ENCODE results near the gene NEIL1.

NEIL1 gene

DNA sequence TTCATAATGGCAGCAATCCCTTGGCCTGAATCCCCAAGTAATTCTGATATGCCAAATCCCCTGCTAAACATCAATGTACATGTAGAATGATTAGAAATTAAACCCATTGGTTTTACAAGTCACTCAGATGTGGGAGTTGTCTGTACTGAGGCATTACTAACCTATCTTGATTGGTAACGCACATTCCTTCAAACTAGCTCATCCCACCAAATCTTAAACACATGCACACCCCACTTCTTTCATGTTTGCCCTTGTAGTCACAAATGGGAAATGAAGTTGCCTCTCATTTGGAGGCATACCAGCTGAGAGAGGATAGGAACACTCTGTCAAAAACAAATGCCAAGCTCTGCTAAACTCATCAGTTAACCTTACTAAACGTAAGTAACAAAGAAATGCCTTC lies 50.7 kb downstream of the NEIL1 start:
- TF ChIP-seq, protein P1, sequence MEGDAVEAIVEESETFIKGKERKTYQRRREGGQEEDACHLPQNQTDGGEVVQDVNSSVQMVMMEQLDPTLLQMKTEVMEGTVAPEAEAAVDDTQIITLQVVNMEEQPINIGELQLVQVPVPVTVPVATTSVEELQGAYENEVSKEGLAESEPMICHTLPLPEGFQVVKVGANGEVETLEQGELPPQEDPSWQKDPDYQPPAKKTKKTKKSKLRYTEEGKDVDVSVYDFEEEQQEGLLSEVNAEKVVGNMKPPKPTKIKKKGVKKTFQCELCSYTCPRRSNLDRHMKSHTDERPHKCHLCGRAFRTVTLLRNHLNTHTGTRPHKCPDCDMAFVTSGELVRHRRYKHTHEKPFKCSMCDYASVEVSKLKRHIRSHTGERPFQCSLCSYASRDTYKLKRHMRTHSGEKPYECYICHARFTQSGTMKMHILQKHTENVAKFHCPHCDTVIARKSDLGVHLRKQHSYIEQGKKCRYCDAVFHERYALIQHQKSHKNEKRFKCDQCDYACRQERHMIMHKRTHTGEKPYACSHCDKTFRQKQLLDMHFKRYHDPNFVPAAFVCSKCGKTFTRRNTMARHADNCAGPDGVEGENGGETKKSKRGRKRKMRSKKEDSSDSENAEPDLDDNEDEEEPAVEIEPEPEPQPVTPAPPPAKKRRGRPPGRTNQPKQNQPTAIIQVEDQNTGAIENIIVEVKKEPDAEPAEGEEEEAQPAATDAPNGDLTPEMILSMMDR (IDR thresholded peaks at IDR 0.05) = no peak
- H3K9me3 ChIP-seq = no peaks in the 10 kb centered on the region
- H3K27ac ChIP-seq = no peak overlapping the region
- H3K4me1 ChIP-seq (ENCODE audit: control insufficient read depth in 1 of 2, insufficient read depth in 1 of 2, low read depth in 1 of 2, low read length in 1 of 2) = no peaks in the 10 kb centered on the region
- H3K4me3 ChIP-seq (ENCODE audit: low read depth in 1 of 2, low read length in 1 of 2) = no peak overlapping the region
- peaks cover 100% of the 10 kb centered on the region for H3K36me3 ChIP-seq
- H3K27me3 ChIP-seq = no peaks in the 10 kb centered on the region

DNA sequence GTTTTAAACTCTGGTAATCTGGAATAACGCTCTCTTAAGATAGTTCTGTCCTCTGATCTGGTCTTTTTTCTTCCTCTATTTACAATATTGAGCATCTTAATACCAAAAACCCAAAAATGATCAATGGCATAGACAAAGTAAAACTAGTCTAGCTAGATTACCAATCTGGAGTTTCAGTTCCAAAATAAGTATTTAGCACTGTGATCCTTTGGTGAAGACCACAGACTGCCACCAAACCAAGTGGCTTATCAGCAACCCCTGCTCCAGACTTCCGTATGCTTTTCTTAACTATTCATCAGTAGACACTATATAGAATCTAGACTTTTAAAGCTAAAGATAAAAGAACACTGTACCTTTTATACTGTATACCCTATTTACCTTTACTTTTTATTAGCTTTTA lies 57.1 kb downstream of the NEIL1 start:
- TF ChIP-seq, protein P1 (IDR thresholded peaks at IDR 0.05) = no peak
- H3K36me3 ChIP-seq = peaks cover 95% of the 10 kb centered on the region

More for the DNA sequence above, 57.1 kb downstream of the NEIL1 start:
- Histone ChIP-seq H3K4me1 (ENCODE audit: control insufficient read depth in 1 of 2, insufficient read depth in 1 of 2, low read depth in 1 of 2, low read length in 1 of 2) (no peaks in the 10 kb centered on the region), H3K9me3 (no peaks in the 10 kb centered on the region), H3K4me3 (ENCODE audit: low read depth in 1 of 2, low read length in 1 of 2) (no peak overlapping the region), H3K27me3 (no peaks in the 10 kb centered on the region), H3K27ac (no peak overlapping the region)
